HUES64 (cell line): Measurements from ENCODE around the gene ANKRD11.
"Not testable (repeated sequence)": the region's sequence is repeated elsewhere in the genome, so short reads cannot be mapped to it uniquely, and the experiment has no call there.

ENCODE experiments used
- H3K27ac ChIP-seq: 2 replicates; pipeline ENCODE4 v1.7.0; 2013; ENCODE audit warnings: low read depth, low read length, inconsistent platforms
- H3K27me3 ChIP-seq: 2 replicates; pipeline ENCODE4 v1.6.1; 2013; ENCODE audit warnings: mild to moderate bottlenecking, low read length; ENCODE audit not compliant: insufficient read depth
- H3K36me3 ChIP-seq: 2 replicates; pipeline ENCODE4 v1.6.1; 2013; ENCODE audit warnings: mild to moderate bottlenecking, low read length; ENCODE audit not compliant: insufficient read depth
- H3K4me1 ChIP-seq: 2 replicates; pipeline ENCODE4 v1.6.1; 2013; ENCODE audit warnings: mild to moderate bottlenecking, low read length, moderate library complexity; ENCODE audit not compliant: insufficient read depth
- H3K4me3 ChIP-seq: 2 replicates; pipeline ENCODE4 v1.5.1; 2013; ENCODE audit warnings: mild to moderate bottlenecking, low read length, moderate library complexity
- H3K9ac ChIP-seq: 2 replicates; pipeline ENCODE4 v1.6.1; 2013; ENCODE audit warnings: mild to moderate bottlenecking, low read depth, low read length
- H3K9me3 ChIP-seq: 2 replicates; pipeline ENCODE4 v1.6.1; 2013; ENCODE audit warnings: low read depth, low read length; ENCODE audit not compliant: insufficient read depth
- WGBS: fragments of 150-250, 120-280 bp; methylation state at CpG from one replicate; pipeline ENCODE4 v1.1.7; 2013; ENCODE audit warnings: missing lambda C conversion rate; 5-methylcytosine and 5-hydroxymethylcytosine counted together

Gene ANKRD11

GRCh38 chr16:89384282-89384681, 106.1 kb downstream of the ANKRD11 start:
- Histone ChIP-seq H3K9me3 (no peaks in the 10 kb centered on the region), H3K9ac (no peak overlapping the region), H3K4me1 (peaks cover 16% of the 10 kb centered on the region), H3K36me3 (no peaks in the 10 kb centered on the region), H3K27me3 (no peaks in the 10 kb centered on the region), H3K4me3 (no peak overlapping the region), H3K27ac (no peak overlapping the region)
- 94% methylated on average over 12 of the region's 12 CpGs for WGBS

- no peak overlapping the region for H3K4me3 ChIP-seq
- H3K4me1 ChIP-seq, result peaks cover 16% of the 10 kb centered on the region
- H3K9ac ChIP-seq, result no peak overlapping the region
- H3K27ac ChIP-seq, result peak overlapping the region; percentile 6; the same call in 1 of the 2 replicates
- no peaks in the 10 kb centered on the region for H3K27me3 ChIP-seq
- no peaks in the 10 kb centered on the region for H3K9me3 ChIP-seq
- 74% methylated on average over 29 of the region's 29 CpGs for WGBS
- H3K36me3 ChIP-seq, result no peaks in the 10 kb centered on the region
These were observed 107.0 kb downstream of the ANKRD11 start for GRCh38 chr16:89383095-89384003.

- 96% methylated on average over 5 of the region's 5 CpGs for WGBS
- not testable (repeated sequence) for H3K4me3 ChIP-seq, H3K27ac ChIP-seq, H3K36me3 ChIP-seq, H3K9ac ChIP-seq, H3K9me3 ChIP-seq, H3K27me3 ChIP-seq
- peaks cover 16% of the 10 kb centered on the region for H3K4me1 ChIP-seq
These were observed 107.8 kb downstream of the ANKRD11 start for GRCh38 chr16:89382555-89382954.

- WGBS, result 89% methylated on average over 14 of the region's 14 CpGs
- H3K4me1 ChIP-seq, result peaks cover 16% of the 10 kb centered on the region
- no peaks in the 10 kb centered on the region for H3K36me3 ChIP-seq
- H3K4me3 ChIP-seq, result no peak overlapping the region
- no peaks in the 10 kb centered on the region for H3K9me3 ChIP-seq
- no peaks in the 10 kb centered on the region for H3K27me3 ChIP-seq
- no peak overlapping the region for H3K27ac ChIP-seq
- H3K9ac ChIP-seq, result no peak overlapping the region
These were observed 108.6 kb downstream of the ANKRD11 start for GRCh38 chr16:89381788-89382187.

- peaks cover 16% of the 10 kb centered on the region for H3K4me1 ChIP-seq
- no peaks in the 10 kb centered on the region for H3K9me3 ChIP-seq
- no peak overlapping the region for H3K4me3 ChIP-seq
- 94% methylated on average over 15 of the region's 15 CpGs for WGBS
- no peaks in the 10 kb centered on the region for H3K27me3 ChIP-seq
- no peaks in the 10 kb centered on the region for H3K36me3 ChIP-seq
- no peak overlapping the region for H3K27ac ChIP-seq
- H3K9ac ChIP-seq, result no peak overlapping the region
These were observed 109.7 kb downstream of the ANKRD11 start for GRCh38 chr16:89380681-89381080.

- WGBS, result 92% methylated on average over 29 of the region's 29 CpGs
- Histone ChIP-seq H3K4me1 (peaks cover 18% of the 10 kb centered on the region), H3K27me3 (no peaks in the 10 kb centered on the region), H3K27ac (no peak overlapping the region), H3K4me3 (no peak overlapping the region), H3K9ac (no peak overlapping the region), H3K9me3 (no peaks in the 10 kb centered on the region), H3K36me3 (no peaks in the 10 kb centered on the region)
These were observed 111.2 kb downstream of the ANKRD11 start for GRCh38 chr16:89378947-89379771.

- Histone ChIP-seq H3K9ac (no peak overlapping the region), H3K9me3 (no peaks in the 10 kb centered on the region), H3K27me3 (no peaks in the 10 kb centered on the region), H3K4me1 (0 out of 2 replicates have a peak, but pooled peaks cover 11% of the 10 kb centered on the region), H3K4me3 (no peak overlapping the region), H3K36me3 (no peaks in the 10 kb centered on the region), H3K27ac (no peak overlapping the region)
- 95% methylated on average over 7 of the region's 8 CpGs for WGBS
These were observed 112.9 kb downstream of the ANKRD11 start for GRCh38 chr16:89377453-89377848.

- no peaks in the 10 kb centered on the region for H3K9me3 ChIP-seq
- H3K4me3 ChIP-seq, result no peak overlapping the region
- 92% methylated on average over 8 of the region's 8 CpGs for WGBS
- H3K36me3 ChIP-seq, result no peaks in the 10 kb centered on the region
- 0 out of 2 replicates have a peak, but pooled peaks cover 11% of the 10 kb centered on the region for H3K4me1 ChIP-seq
- no peaks in the 10 kb centered on the region for H3K27me3 ChIP-seq
- H3K27ac ChIP-seq, result no peak overlapping the region
- no peak overlapping the region for H3K9ac ChIP-seq
These were observed 113.4 kb downstream of the ANKRD11 start for GRCh38 chr16:89376812-89377452.

- no peaks in the 10 kb centered on the region for H3K36me3 ChIP-seq
- no peak overlapping the region for H3K27ac ChIP-seq
- no peaks in the 10 kb centered on the region for H3K9me3 ChIP-seq
- no peak overlapping the region for H3K9ac ChIP-seq
- no peaks in the 10 kb centered on the region for H3K27me3 ChIP-seq
- H3K4me3 ChIP-seq, result no peak overlapping the region
- WGBS, result 94% methylated on average over 10 of the region's 10 CpGs
- H3K4me1 ChIP-seq, result peaks cover 10% of the 10 kb centered on the region; the same call in 1 of the 2 replicates
These were observed 114.7 kb downstream of the ANKRD11 start for GRCh38 chr16:89375686-89376085.

- no peak overlapping the region for H3K4me3 ChIP-seq
- no peaks in the 10 kb centered on the region for H3K9me3 ChIP-seq
- no peak overlapping the region for H3K9ac ChIP-seq
- WGBS, result 95% methylated on average over 19 of the region's 19 CpGs
- no peaks in the 10 kb centered on the region for H3K36me3 ChIP-seq
- no peaks in the 10 kb centered on the region for H3K27me3 ChIP-seq
- H3K4me1 ChIP-seq, result peaks cover 16% of the 10 kb centered on the region; the same call in 1 of the 2 replicates
- no peak overlapping the region for H3K27ac ChIP-seq
These were observed 115.3 kb downstream of the ANKRD11 start for GRCh38 chr16:89375021-89375420.
